HCT116 (cell line): ENCODE measurements around the gene PIGN. TPM values are rescaled to one million over a fixed set of nuclear protein-coding genes. Genes with fewer than 3 reads are reported as not detected.

ENCODE experiments used
- ATAC-seq: fragments of 200-7000 bp; cut with Tn5 transposase; 2 replicates; pipeline ENCODE4 v1.9.1; 2020; ENCODE audit warnings: mild to moderate bottlenecking, moderate library complexity
- BruUV-seq: library from RNA; stranded (reverse); fragments of 400-500 nt; replicated peaks from 2 replicates; lab custom pipeline; 2021; lab: Mats Ljungman, UMichigan
- CTCF ChIA-PET: fragments of 300-600 bp; sonication (Branson Sonifier 250); formaldehyde crosslinking; loops from one replicate; lab custom pipeline; 2021; ENCODE audit warnings: antibody characterized with exemption; lab: Charles Lee
- POLR2A ChIA-PET: fragments of 300-600, 350-600 bp; sonication (Branson Sonifier 250); formaldehyde crosslinking; loops from one replicate; lab custom pipeline; 2021; ENCODE audit warnings: antibody characterized with exemption; lab: Charles Lee
- RAD21 ChIA-PET, 2 experiments: fragments of 300-600 bp; sonication (Branson Sonifier 250); formaldehyde crosslinking; loops; one replicate each; lab custom pipeline; 2023; ENCODE audit warnings: low total read pairs in 2 of 2; ENCODE audit not compliant: uncharacterized antibody in 2 of 2, unreplicated experiment in 2 of 2, low non-redundant PET in 1 of 2; lab: Charles Lee
- DNase-seq: peaks from one replicate; pipeline ENCODE4 v3.0.0-alpha.2; 2010; ENCODE audit warnings: low read depth, low spot score
- H2AFZ ChIP-seq: fragments of 200-600 bp; shearing (Covaris generic), sonication (generic); 2 replicates; pipeline ENCODE4 v1.6.1; 2017; ENCODE audit warnings: low read depth, mixed run types, mixed read lengths, antibody characterized with exemption, low read length; ENCODE audit not compliant: poor library complexity, severe bottlenecking
- H3K27ac ChIP-seq: 2 replicates; pipeline ENCODE4 v1.5.1; 2012; ENCODE audit warnings: low read depth, low read length
- H3K27me3 ChIP-seq: fragments of 200-600 bp; sonication (generic); 2 replicates; pipeline ENCODE4 v1.6.1; 2016; ENCODE audit warnings: mixed run types, low read length, mixed read lengths; ENCODE audit not compliant: insufficient read depth
- H3K36me3 ChIP-seq, 2 experiments: fragments of 200-500 bp in 1 of 2; fragments of 200-600 bp in 1 of 2; sonication (Bioruptor generic) in 1 of 2; sonication (generic) in 1 of 2; 2 replicates each; pipeline versions ENCODE4 v1.5.1 to v1.6.1; 2014 to 2016; ENCODE audit warnings: low read length in 2 of 2, inconsistent platforms in 1 of 2, mixed read lengths in 1 of 2, mixed run types in 1 of 2; ENCODE audit not compliant: insufficient read depth in 2 of 2, control insufficient read depth in 1 of 2
- H3K4me1 ChIP-seq, 2 experiments: fragments of 200-600 bp in 1 of 2; sonication (generic) in 1 of 2; 2 replicates each; pipeline versions ENCODE4 v1.5.1 to v1.6.1; 2012 to 2017; ENCODE audit warnings: low read length in 2 of 2, inconsistent platforms in 1 of 2, mild to moderate bottlenecking in 1 of 2, mixed read lengths in 1 of 2, mixed run types in 1 of 2, moderate library complexity in 1 of 2; ENCODE audit not compliant: insufficient read depth in 2 of 2, control insufficient read depth in 1 of 2
- H3K4me2 ChIP-seq: fragments of 200-600 bp; sonication (generic); 2 replicates; pipeline ENCODE4 v1.6.1; 2017; ENCODE audit warnings: mixed run types, low read length, mixed read lengths
- H3K4me3 ChIP-seq, 2 experiments: fragments of 200-600 bp in 1 of 2; sonication (generic) in 1 of 2; replicated peaks in 1 of 2; 2 replicates each; pipeline ENCODE4 v1.5.1; 2011 to 2016; ENCODE audit warnings: low read length in 2 of 2, control low read depth in 1 of 2, low read depth in 1 of 2, mild to moderate bottlenecking in 1 of 2, mixed read lengths in 1 of 2, mixed run types in 1 of 2
- H3K79me2 ChIP-seq: fragments of 200-600 bp; sonication (generic); 2 replicates; pipeline ENCODE4 v1.6.1; 2017; ENCODE audit warnings: mild to moderate bottlenecking, mixed run types, low read length, moderate library complexity, mixed read lengths; ENCODE audit not compliant: insufficient read depth
- H3K9ac ChIP-seq: fragments of 200-600 bp; sonication (generic); 2 replicates; pipeline ENCODE4 v1.6.1; 2016; ENCODE audit warnings: low read length, mixed read lengths
- H3K9me2 ChIP-seq: fragments of 200-600 bp; sonication (generic), shearing (Covaris generic); 2 replicates; pipeline ENCODE4 v1.6.1; 2017; ENCODE audit warnings: mixed run types, mild to moderate bottlenecking, moderate library complexity; ENCODE audit not compliant: insufficient read depth
- H3K9me3 ChIP-seq, 2 experiments: fragments of 200-500 bp in 1 of 2; fragments of 200-600 bp in 1 of 2; sonication (Bioruptor generic) in 1 of 2; sonication (generic) in 1 of 2; 2 replicates each; pipeline ENCODE4 v1.6.1; 2014 to 2017; ENCODE audit warnings: low read length in 2 of 2, mixed read lengths in 2 of 2, inconsistent platforms in 1 of 2, low read depth in 1 of 2, mild to moderate bottlenecking in 1 of 2, mixed run types in 1 of 2, moderate library complexity in 1 of 2; ENCODE audit not compliant: control insufficient read depth in 1 of 2, insufficient read depth in 1 of 2
- H4K20me1 ChIP-seq: fragments of 200-600 bp; sonication (generic), shearing (Covaris generic); 2 replicates; pipeline ENCODE4 v1.6.1; 2017; ENCODE audit warnings: mixed run types, mild to moderate bottlenecking, moderate library complexity; ENCODE audit not compliant: insufficient read depth
- CBX3 ChIP-seq: IDR thresholded peaks from 2 replicates; pipeline ENCODE4 v1.6.1; 2012; ENCODE audit warnings: low read depth
- CEBPB ChIP-seq: IDR thresholded peaks from 2 replicates; pipeline ENCODE4 v1.6.1; 2012; ENCODE audit warnings: low read depth
- EGR1 ChIP-seq: IDR thresholded peaks from 2 replicates; pipeline ENCODE4 v1.6.1; 2012; ENCODE audit warnings: low read depth
- JUND ChIP-seq: IDR thresholded peaks from 2 replicates; pipeline ENCODE4 v1.6.1; 2012
- REST ChIP-seq: IDR thresholded peaks from 2 replicates; pipeline ENCODE4 v1.6.1; 2012; ENCODE audit warnings: low read depth
- SRF ChIP-seq: IDR thresholded peaks from 2 replicates; pipeline ENCODE4 v1.6.1; 2012; ENCODE audit warnings: low read depth
- ZBTB33 ChIP-seq: IDR thresholded peaks from 2 replicates; pipeline ENCODE4 v1.6.1; 2011; ENCODE audit warnings: mild to moderate bottlenecking, low read length, moderate library complexity; ENCODE audit not compliant: insufficient replicate concordance; ENCODE audit errors: extremely low read depth
- ZFX ChIP-seq: fragments of 450-650 bp; IDR thresholded peaks from 2 replicates; pipeline ENCODE4 v1.6.1; 2017
- intact Hi-C: fragments of 100-400 bp; cut with micrococcal nuclease; formaldehyde crosslinking; loops from 2 replicates; pipeline ENCODE4 v1.10.0; 2022
- total RNA-seq: library from RNA; stranded (reverse); gene quantifications from one replicate; pipeline ENCODE4 v1.2.1, GENCODE V29; 2021; ENCODE audit not compliant: unreplicated experiment

Gene PIGN
- total RNA-seq, 1 experiment from 2014 or later, result 12.2 TPM

- no TSS peak for BruUV-seq
- no peaks in the 10 kb centered on the region for H4K20me1 ChIP-seq
- ChIA-PET POLR2A (no interaction called here), RAD21 (no interaction called here), CTCF (no interaction called here)
- no peak overlapping the region for H3K4me2 ChIP-seq
- no peaks in the 10 kb centered on the region for H3K9me3 ChIP-seq
- H3K36me3 ChIP-seq, result no peaks in the 10 kb centered on the region
- H3K9ac ChIP-seq, result no peak overlapping the region
- DNase-seq (no peak), ATAC-seq (no peak)
- peaks cover 0 to 5% of the 10 kb centered on the region in 2 experiments; a peak in 1 of 4 replicates for H3K4me1 ChIP-seq
- TF ChIP-seq ZFX (no peak), SRF (no peak), REST (no peak), CBX3 (no peak), CEBPB (no peak), JUND (no peak), EGR1 (no peak), ZBTB33 (no peak)
- H3K79me2 ChIP-seq, result no peaks in the 10 kb centered on the region
- no peak overlapping the region for H3K27ac ChIP-seq
- intact Hi-C loops, result no loop called here
- no peaks in the 10 kb centered on the region for H3K27me3 ChIP-seq
- H3K9me2 ChIP-seq, result no peaks in the 10 kb centered on the region
- no peak overlapping the region for H3K4me3 ChIP-seq
- no peak overlapping the region for H2AFZ ChIP-seq
Measured at GRCh38 chr18:62081761-62082294, 105.0 kb downstream of the PIGN start.
